ENCODE results near the gene SGPP2.
"Not testable (repeated sequence)": the region's sequence is repeated elsewhere in the genome, so short reads cannot be mapped to it uniquely, and the experiment has no call there.

DNA sequence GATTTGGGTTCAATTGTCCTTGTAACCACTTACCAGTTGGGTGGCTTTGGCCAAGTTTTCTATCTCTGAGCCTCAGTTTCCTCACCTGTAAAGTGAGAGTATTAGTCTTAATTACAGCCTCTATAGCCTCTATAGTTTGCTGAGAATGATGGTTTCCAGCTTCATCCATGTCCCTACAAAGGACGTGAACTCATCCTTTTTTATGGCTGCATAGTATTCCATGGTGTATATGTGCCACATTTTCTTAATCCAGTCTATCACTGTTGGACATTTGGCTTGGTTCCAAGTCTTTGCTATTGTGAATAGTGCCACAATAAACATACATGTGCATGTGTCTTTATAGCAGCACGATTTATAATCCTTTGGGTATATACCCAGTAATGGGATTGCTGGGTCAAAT lies 12.0 kb upstream of the SGPP2 start:
- TF ChIP-seq, protein P1, sequence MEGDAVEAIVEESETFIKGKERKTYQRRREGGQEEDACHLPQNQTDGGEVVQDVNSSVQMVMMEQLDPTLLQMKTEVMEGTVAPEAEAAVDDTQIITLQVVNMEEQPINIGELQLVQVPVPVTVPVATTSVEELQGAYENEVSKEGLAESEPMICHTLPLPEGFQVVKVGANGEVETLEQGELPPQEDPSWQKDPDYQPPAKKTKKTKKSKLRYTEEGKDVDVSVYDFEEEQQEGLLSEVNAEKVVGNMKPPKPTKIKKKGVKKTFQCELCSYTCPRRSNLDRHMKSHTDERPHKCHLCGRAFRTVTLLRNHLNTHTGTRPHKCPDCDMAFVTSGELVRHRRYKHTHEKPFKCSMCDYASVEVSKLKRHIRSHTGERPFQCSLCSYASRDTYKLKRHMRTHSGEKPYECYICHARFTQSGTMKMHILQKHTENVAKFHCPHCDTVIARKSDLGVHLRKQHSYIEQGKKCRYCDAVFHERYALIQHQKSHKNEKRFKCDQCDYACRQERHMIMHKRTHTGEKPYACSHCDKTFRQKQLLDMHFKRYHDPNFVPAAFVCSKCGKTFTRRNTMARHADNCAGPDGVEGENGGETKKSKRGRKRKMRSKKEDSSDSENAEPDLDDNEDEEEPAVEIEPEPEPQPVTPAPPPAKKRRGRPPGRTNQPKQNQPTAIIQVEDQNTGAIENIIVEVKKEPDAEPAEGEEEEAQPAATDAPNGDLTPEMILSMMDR (conservative IDR thresholded peaks at IDR 0.05 in 1 of 2, IDR thresholded peaks at IDR 0.05 in 1 of 2; ENCODE audit: extremely low read depth in 1 of 2, insufficient read depth in 1 of 2, low read depth in 1 of 2, low read length in 2 of 2), result not testable (repeated sequence)
- TF ChIP-seq EZH2 (IDR thresholded peaks at IDR 0.05; ENCODE audit: borderline replicate concordance, low read length), result not testable (repeated sequence)

Measured in mammary epithelial cell (primary cell).